GM18511 (cell line): ENCODE results near the gene RALGPS1.

Experiments used
- ATAC-seq: cut with Tn5 transposase; IDR thresholded peaks from one replicate; pipeline ENCODE4 v1.9.1; 2021; ENCODE audit warnings: mild to moderate bottlenecking, moderate library complexity; ENCODE audit not compliant: unreplicated experiment

Gene RALGPS1

DNA sequence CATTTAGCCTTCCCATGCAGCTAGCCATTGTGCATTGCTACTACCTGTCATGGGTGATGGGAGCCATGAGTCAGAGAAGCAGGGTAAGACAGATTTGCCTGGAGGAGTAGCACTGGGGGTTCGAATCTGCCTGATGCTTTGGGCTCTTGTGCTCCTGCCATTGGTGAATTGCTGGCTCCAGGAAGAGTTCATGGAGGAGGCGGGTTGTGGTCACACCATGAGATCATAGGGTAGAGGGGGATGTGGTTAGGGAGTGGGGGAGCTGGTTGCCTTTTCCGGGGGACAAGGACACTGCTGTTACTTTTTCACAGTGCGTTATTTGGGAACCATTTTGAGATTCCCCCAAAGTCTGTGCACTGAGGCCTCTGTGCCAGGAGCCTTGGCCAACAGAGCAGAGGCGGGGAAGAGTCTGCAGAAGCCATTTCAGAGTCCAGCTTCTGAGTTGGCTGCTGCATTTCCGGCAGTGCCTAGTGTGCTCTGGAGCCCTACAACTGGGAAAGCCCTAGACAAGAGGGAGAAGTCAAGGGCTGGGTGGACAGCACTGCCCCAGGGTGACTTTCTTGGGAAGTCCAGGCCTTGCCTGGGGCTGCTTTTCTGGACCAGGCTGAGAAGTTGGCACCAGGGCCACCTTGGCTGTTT is 201.6 kb downstream of the RALGPS1 start:
- no peak for ATAC-seq

GRCh38 chr9:127116957-127117356 is 202.4 kb downstream of the RALGPS1 start:
- ATAC-seq: no peak

GRCh38 chr9:127117801-127118200 is 203.2 kb downstream of the RALGPS1 start:
- no peak for ATAC-seq

DNA sequence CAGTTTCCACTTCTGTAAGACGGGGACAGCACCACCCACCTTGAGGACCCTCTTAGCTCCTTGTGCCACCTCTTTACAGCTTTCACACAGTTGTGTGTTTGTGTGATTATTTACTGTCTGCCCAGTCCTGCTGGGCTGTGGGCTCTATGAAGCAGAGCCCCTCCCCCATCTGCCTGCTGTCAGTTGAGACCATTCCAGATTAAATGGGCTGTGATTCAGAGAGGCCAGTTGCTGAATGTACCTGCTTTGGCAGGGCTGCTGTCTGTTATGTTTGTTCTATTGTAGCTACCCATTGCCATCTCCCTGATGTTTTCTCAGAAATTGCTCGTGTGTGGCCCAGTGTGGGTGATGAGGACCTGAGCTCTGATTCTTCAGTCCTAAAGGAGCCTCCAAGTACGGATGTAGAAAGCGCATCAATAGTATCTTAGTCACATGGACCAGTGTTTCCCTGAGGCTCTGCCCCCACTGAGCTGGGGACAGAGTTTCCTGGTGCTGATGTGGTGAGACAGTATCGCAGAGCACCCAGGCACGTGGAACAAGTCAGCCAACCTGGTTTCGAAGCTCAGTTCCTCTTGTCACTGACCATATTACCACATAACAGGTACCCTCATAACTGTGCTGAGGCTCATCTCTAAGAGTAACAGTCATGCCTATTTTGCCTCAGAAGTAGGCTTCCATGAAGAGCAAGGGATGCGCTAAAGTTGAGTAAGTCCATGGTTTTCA is 204.2 kb downstream of the RALGPS1 start:
- no peak for ATAC-seq

- no peak for ATAC-seq
These were observed 204.7 kb downstream of the RALGPS1 start for GRCh38 chr9:127119320-127119709.

- no peak for ATAC-seq
These were observed 207.1 kb downstream of the RALGPS1 start for GRCh38 chr9:127121628-127122175.

DNA sequence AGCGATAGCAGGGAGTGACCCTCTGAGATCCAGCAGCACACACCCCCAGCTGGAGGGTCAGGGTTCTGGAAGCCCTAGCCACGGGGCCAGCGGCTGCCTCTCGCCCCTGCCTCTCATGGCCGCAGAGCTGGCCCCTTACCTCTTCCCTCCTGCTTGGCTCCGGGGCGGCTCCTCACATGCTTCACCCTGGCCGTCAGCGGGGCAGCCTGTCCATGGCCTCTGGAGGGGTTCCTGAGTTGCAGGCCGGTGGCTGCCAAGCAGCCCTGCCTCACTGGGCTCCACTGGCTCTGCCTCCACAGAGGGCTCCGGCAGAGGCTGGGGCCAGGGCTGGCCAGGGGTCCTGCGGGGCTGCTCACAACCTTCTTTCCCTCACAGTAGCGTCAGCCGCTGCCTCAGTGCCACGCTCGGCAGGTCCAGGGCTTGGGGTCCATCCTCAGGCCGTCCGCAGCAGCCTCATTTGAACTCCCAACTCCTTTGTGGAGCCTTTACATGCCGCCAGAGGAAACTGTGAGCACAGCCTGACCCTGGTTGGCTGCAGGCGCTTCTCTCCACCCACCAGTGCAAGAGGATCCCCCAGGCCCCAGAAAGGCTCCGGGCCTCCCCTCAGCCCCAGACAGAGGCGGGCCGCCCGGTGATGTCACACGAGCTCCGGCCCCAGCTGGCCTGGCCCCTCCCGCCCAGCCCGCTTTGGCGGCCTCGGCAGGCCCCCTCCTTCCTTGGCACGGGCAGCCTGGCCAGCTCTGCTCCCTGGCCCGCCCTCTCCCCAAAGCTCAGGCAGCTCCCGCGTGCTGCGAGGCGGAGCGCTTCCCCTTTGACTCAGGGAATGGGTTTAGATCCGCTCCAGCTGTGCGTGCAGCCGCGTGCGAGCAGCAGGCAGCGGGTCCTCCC is 207.8 kb downstream of the RALGPS1 start, which contains the start of gene ANGPTL2:
Gene ANGPTL2 (minus strand): TSS at position 460 of the 888 bp plus-strand sequence. CDS start 13,904 bp downstream, outside the sequence.
- ATAC-seq: peak; percentile 51

DNA sequence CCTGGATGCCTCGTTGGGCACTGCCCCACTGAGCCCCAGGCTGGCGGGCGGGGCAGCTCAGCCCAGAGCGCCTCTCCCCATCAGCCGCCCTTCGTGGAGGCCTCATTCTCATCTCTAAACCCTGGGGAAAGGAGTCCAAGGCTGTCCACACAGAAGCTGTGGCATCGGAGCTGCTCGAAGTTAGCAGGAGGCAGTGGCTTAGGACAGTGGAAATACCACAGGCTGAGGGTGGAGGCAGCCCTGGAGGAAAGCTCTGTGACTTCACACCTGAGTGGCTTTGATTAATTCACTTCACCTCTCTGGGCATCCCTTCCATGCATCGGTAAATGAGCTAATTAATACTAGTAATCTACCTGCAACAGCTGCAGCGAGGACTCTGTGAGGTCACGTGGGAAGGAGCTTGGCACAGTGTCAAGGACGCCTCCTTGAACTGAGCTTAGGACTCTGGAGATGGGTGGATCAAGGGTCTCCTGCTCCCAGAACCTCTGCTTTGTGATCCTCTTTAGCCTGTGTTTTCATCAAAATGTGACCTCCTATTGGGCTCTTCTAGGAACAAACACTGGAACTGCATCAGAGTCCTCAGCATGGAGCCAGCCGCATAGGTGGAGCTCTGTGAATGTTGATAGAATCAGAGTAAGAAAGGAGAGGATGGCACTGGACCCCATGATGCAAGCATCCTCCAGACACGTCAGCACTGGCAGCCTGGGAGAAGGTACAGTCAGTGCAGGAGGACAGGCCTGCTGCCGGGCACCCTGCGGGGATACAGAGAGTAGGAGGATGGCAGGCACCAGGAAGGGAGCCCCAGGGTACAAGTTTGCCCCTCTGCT is 208.7 kb downstream of the RALGPS1 start:
- peak; percentile 67 for ATAC-seq

DNA sequence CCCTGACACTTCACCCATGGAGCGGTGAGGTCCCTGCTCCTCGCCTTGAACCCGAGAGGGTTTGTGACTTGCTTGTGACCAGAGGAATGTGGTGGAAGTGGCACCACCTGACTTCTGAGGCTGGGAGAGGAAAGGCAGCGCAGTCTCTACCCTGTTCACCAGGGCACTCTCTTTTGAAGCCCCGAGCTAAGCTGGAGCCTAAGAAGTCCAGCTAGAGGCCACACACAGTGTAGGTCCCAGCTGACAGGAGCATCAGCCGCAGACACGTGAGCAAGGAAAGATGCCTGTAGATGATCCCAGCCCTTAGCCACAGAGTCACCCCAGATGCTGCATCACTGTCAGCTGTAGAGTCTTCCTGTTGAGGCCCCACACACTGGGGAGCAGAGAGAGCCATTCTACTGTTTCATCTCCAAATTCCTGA is 209.5 kb downstream of the RALGPS1 start:
- no peak for ATAC-seq

DNA sequence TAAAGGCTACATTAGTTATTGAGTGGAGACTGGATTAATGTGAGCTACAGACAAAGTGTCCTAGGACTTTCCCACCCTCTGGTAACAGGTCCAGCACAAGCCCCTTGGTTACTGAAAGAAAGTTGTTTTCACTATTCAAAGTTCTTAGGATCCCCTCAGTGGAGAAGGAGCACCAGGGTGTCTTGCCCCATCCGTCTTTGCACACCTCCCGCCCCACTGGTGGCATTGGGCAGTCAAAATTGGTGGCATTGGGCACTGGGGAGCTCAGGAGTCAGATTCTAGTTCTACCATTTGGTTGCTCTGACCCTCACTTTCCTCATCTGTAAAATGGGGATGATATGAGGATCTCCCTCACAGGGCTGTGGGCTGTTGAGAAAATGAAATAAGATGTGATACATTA is 210.2 kb downstream of the RALGPS1 start:
- ATAC-seq: no peak

DNA sequence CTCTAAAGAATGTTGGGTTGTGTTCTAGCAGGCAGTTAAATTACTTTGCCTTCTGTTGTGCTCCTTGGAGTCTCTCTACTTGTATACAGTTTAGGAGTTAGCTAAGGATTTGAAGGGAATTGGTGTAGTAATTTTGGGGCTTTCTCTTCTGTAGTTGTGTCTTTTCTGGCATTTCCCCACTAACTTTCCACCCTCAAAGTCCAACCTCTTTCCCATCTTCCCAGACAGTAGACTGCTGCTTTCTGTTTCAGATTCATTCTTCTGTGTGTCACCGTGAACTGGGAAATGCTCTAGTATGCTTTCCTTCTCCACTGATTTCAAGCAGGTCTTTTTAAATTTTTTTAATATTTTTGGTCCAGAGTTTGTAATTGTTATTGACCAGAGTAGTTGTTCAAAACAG is 212.4 kb downstream of the RALGPS1 start:
- ATAC-seq: no peak

DNA sequence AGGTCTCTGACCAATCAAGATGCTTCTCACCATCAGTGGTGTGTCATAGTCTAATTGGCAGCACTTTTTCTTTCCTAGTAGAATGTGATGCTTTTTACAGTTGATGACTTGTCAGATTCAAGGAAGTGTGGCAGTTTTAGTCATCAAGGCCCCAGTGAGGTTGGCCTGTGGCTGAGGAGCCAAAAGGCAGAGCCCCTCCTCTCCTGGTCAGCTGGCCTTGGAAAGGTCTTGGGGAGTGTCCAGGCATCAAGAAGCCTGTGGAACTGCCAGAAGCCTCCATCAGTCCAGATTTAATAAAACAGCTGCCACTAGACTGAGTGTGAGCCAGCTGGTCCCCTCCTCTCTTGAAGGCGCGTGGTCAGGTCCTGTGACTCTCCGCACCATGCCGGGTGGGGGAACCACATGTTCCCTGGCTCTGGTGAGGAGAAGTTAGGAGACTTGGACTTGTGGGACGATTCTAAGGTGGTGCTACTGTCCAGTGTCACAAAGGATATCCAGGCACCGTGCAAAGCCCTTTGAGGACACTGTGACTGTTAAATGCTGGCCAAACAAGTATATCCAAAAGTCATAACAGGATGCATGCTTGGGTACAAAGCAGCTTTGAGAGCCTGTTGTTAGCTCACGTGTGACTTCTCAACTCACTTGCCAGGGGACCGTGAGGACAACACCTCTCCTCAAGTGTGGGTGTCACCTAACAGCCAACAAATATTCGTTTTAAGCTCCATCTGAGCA is 213.9 kb downstream of the RALGPS1 start:
- ATAC-seq: no peak

DNA sequence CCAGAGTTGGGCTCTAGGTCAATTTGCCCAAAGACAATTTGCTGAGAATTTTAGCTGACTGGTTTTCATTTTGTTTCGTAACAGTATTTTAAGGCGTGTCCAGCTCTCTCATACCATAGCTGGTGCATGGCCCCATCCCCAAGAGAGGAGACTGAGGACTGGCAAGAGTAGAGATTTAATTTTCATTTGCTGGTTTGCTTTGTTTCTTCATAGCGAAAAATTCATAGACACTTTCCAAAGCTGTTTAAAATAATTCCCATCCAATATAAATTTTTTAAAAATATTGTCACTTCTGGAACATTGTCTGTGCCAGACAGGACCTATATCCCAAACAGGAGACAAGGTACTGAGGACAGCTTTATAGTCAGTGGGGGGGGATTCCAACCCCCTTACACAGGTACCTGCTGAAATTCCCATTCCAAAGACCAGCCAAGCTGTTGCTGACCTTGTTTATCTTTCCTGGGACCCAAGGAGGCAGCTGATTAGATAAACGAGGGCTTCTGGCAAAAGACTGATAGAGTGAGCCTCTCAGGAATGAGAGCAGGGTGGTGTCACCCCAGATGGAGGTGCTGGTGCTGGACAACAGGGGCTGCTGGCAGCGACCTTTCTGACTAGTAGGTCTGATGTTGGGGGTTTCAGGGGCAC is 214.6 kb downstream of the RALGPS1 start:
- ATAC-seq: no peak

DNA sequence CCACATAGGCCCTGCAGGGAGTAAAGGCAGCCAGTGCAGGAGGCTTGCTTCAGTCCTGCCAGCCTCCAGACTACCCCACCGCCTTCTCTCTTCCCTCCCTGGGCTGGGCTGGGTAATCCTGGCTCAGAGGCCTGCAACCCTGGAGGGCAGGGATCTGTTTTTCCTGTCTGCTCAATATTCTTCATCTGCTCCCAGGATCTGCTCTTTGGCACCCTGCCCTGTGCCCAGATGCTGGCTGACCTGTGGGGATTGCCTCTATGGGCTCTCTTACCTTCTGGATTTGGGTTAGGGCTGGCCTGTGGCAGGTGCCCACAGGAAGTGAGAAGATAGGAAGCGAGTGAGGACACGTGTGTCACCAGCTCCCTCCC is 215.1 kb downstream of the RALGPS1 start:
- no peak for ATAC-seq

DNA sequence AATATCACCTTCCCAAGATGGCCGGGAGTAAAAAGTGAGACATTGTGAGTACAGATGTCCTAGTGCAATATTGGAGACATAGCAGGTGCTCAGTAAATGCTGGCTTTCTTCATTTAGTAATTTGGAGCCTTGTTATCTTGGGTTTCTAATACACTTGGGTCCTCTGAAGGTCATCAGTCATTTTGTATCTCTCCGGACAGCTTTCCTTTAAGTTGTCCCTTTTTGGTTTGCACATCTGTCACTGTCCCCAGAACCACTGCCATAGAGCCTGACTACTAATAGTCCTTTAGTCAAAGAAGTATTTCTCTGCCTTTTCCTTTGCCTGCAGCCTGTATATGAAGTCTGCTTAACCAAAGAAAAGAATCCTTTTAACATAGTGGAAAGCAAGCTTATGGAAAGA is 215.7 kb downstream of the RALGPS1 start:
- no peak for ATAC-seq

GRCh38 chr9:127130661-127131538 is 216.3 kb downstream of the RALGPS1 start:
- ATAC-seq: no peak

GRCh38 chr9:127131871-127132270 is 217.3 kb downstream of the RALGPS1 start:
- no peak for ATAC-seq

GRCh38 chr9:127132375-127132774 is 217.8 kb downstream of the RALGPS1 start:
- no peak for ATAC-seq
